DND-41 (cell line): ENCODE results near the gene CCDC6.

Experiments
- CTCF ChIP-seq: IDR thresholded peaks from 2 replicates; pipeline ENCODE4 v1.5.1; 2012; ENCODE audit warnings: borderline replicate concordance, low read length, moderate library complexity, mild to moderate bottlenecking; ENCODE audit not compliant: poor library complexity, severe bottlenecking; ENCODE audit errors: extremely low read depth
- EZH2 ChIP-seq: IDR thresholded peaks from 3 replicates; pipeline ENCODE4 v1.6.1; 2012; ENCODE audit warnings: borderline replicate concordance, low read depth, mild to moderate bottlenecking, moderate library complexity, low read length, inconsistent platforms; ENCODE audit not compliant: severe bottlenecking

GRCh38 chr10:59876695-59877094, 29.7 kb downstream of the CCDC6 start:
- TF ChIP-seq CTCF (no peak), EZH2 (no peak)
